Stimulated activated naive CD8-positive, alpha-beta T cell treated with anti-CD3 and anti-CD28 coated beads, Interleukin-15, amount 100 ng/mL, for 72 hours (primary cell): Measurements from ENCODE around the gene CX3CR1.

Experiments
- ATAC-seq: fragments of 150-1000 bp; cut with Tn5 transposase; 2 replicates; pipeline ENCODE4 v1.10.0; 2021; ENCODE audit warnings: mild to moderate bottlenecking, moderate library complexity
- DNase-seq, 2 donors: peaks; one replicate each; pipeline ENCODE4 v3.0.0; 2021 to 2022
- H3K27ac Mint-ChIP-seq, 2 donors: one replicate each; pipeline ENCODE4 v1.8.0; 2022; ENCODE audit warnings: mild to moderate bottlenecking in 2 of 2, mixed read lengths in 2 of 2, moderate library complexity in 2 of 2
- H3K27me3 Mint-ChIP-seq: one replicate; pipeline ENCODE4 v1.8.0; 2022; ENCODE audit warnings: mixed read lengths
- H3K4me1 Mint-ChIP-seq: one replicate; pipeline ENCODE4 v1.8.0; 2022; ENCODE audit warnings: mild to moderate bottlenecking, mixed read lengths
- H3K4me3 Mint-ChIP-seq, 2 donors: one replicate each; pipeline ENCODE4 v1.8.0; 2022; ENCODE audit warnings: mild to moderate bottlenecking in 2 of 2, mixed read lengths in 2 of 2, moderate library complexity in 1 of 2
- H3K9me3 Mint-ChIP-seq, 2 donors: one replicate each; pipeline ENCODE4 v1.8.0; 2022; ENCODE audit warnings: mixed read lengths in 2 of 2

The CX3CR1 gene

GRCh38 chr3:39299279-39299678, 19.4 kb upstream of the CX3CR1 start:
- ATAC-seq = no peak
- no peaks in the 10 kb centered on the region for H3K27me3 Mint-ChIP-seq
- no peak overlapping the region for H3K27ac Mint-ChIP-seq
- H3K4me3 Mint-ChIP-seq = no peak overlapping the region
- H3K9me3 Mint-ChIP-seq = peaks cover 41 to 62% of the 10 kb centered on the region in 2 donors
- DNase-seq = no peak
- peaks cover 17% of the 10 kb centered on the region for H3K4me1 Mint-ChIP-seq

- no peaks in the 10 kb centered on the region for H3K27me3 Mint-ChIP-seq
- H3K4me1 Mint-ChIP-seq = peaks cover 34% of the 10 kb centered on the region
- no peak overlapping the region for H3K4me3 Mint-ChIP-seq
- peak overlapping the region in 1 of 2 donors; percentile 55 for H3K27ac Mint-ChIP-seq
- ATAC-seq = no peak
- peaks cover 24 to 41% of the 10 kb centered on the region in 2 donors for H3K9me3 Mint-ChIP-seq
- no peak for DNase-seq
These were observed 16.6 kb upstream of the CX3CR1 start for GRCh38 chr3:39296197-39297077.

- ATAC-seq = peak; percentile 61
- no peak for DNase-seq
- Mint-ChIP-seq H3K4me1 (peaks cover 42% of the 10 kb centered on the region), H3K4me3 (no peak overlapping the region), H3K27ac (no peak overlapping the region), H3K27me3 (no peaks in the 10 kb centered on the region), H3K9me3 (peaks cover 16 to 30% of the 10 kb centered on the region in 2 donors)
These were observed 15.4 kb upstream of the CX3CR1 start for GRCh38 chr3:39295184-39295775.

- H3K4me3 Mint-ChIP-seq = peak overlapping the region in 1 of 2 donors; percentile 34
- peak overlapping the region; percentile 19 to 98 for H3K27ac Mint-ChIP-seq
- ATAC-seq (peak; percentile 39), DNase-seq (peak in 1 of 2 donors; percentile 17)
- H3K4me1 Mint-ChIP-seq = peaks cover 49% of the 10 kb centered on the region
- no peaks in the 10 kb centered on the region for H3K27me3 Mint-ChIP-seq
- peaks cover 9 to 23% of the 10 kb centered on the region in 2 donors for H3K9me3 Mint-ChIP-seq
These were observed 14.8 kb upstream of the CX3CR1 start for GRCh38 chr3:39294446-39295183.

GRCh38 chr3:39292961-39293360, 13.1 kb upstream of the CX3CR1 start:
- DNase-seq (no peak), ATAC-seq (no peak)
- H3K4me3 Mint-ChIP-seq = no peak overlapping the region
- peaks cover 0 to 7% of the 10 kb centered on the region in 2 donors for H3K9me3 Mint-ChIP-seq
- no peak overlapping the region for H3K27ac Mint-ChIP-seq
- H3K27me3 Mint-ChIP-seq = no peaks in the 10 kb centered on the region
- H3K4me1 Mint-ChIP-seq = peaks cover 61% of the 10 kb centered on the region

GRCh38 chr3:39291903-39292329, 12.1 kb upstream of the CX3CR1 start:
- Mint-ChIP-seq H3K4me3 (no peak overlapping the region), H3K27ac (peak overlapping the region; percentile 13 to 91), H3K9me3 (no peaks in the 10 kb centered on the region), H3K4me1 (peaks cover 62% of the 10 kb centered on the region), H3K27me3 (no peaks in the 10 kb centered on the region)
- peak; percentile 74 to 77 for DNase-seq
- ATAC-seq = peak; percentile 33

- ATAC-seq (no peak), DNase-seq (no peak)
- Mint-ChIP-seq H3K4me1 (peaks cover 54% of the 10 kb centered on the region), H3K27me3 (no peaks in the 10 kb centered on the region), H3K9me3 (no peaks in the 10 kb centered on the region), H3K27ac (peak overlapping the region in 1 of 2 donors; percentile 67), H3K4me3 (no peak overlapping the region)
These were observed 10.4 kb upstream of the CX3CR1 start for GRCh38 chr3:39290255-39290654.

GRCh38 chr3:39289107-39289506, 9.3 kb upstream of the CX3CR1 start:
- Mint-ChIP-seq H3K9me3 (no peaks in the 10 kb centered on the region), H3K27ac (no peak overlapping the region), H3K4me3 (no peak overlapping the region), H3K27me3 (no peaks in the 10 kb centered on the region), H3K4me1 (peaks cover 52% of the 10 kb centered on the region)
- DNase-seq (no peak), ATAC-seq (no peak)

- Mint-ChIP-seq H3K4me3 (no peak overlapping the region), H3K9me3 (no peaks in the 10 kb centered on the region), H3K27me3 (no peaks in the 10 kb centered on the region), H3K27ac (no peak overlapping the region), H3K4me1 (peaks cover 46% of the 10 kb centered on the region)
- ATAC-seq (peak; percentile 99), DNase-seq (peak; percentile 80 to 90)
These were observed 8.5 kb upstream of the CX3CR1 start for GRCh38 chr3:39288300-39288808.

GRCh38 chr3:39287216-39288164, 7.7 kb upstream of the CX3CR1 start:
- H3K27ac Mint-ChIP-seq = no peak overlapping the region
- ATAC-seq = no peak

GRCh38 chr3:39286771-39287170, 6.9 kb upstream of the CX3CR1 start:
- no peaks in the 10 kb centered on the region for H3K9me3 Mint-ChIP-seq
- H3K27ac Mint-ChIP-seq = no peak overlapping the region
- H3K27me3 Mint-ChIP-seq = no peaks in the 10 kb centered on the region
- H3K4me3 Mint-ChIP-seq = no peak overlapping the region
- H3K4me1 Mint-ChIP-seq = peaks cover 42% of the 10 kb centered on the region
- ATAC-seq (no peak), DNase-seq (no peak)

More at GRCh38 chr3:39287216-39288164, 7.7 kb upstream of the CX3CR1 start:
- Mint-ChIP-seq H3K27me3 (no peaks in the 10 kb centered on the region), H3K9me3 (no peaks in the 10 kb centered on the region), H3K4me3 (no peak overlapping the region), H3K4me1 (peaks cover 46% of the 10 kb centered on the region)
- DNase-seq = no peak

GRCh38 chr3:39285332-39285731, 5.5 kb upstream of the CX3CR1 start:
- Mint-ChIP-seq H3K9me3 (no peaks in the 10 kb centered on the region), H3K4me3 (no peak overlapping the region), H3K27me3 (no peaks in the 10 kb centered on the region), H3K4me1 (peaks cover 30% of the 10 kb centered on the region), H3K27ac (peak overlapping the region in 1 of 2 donors; percentile 95)
- DNase-seq (no peak), ATAC-seq (no peak)

GRCh38 chr3:39284457-39284881, 4.6 kb upstream of the CX3CR1 start:
- Mint-ChIP-seq H3K27me3 (no peaks in the 10 kb centered on the region), H3K4me3 (peak overlapping the region in 1 of 2 donors; percentile 6), H3K4me1 (peaks cover 23% of the 10 kb centered on the region), H3K27ac (peak overlapping the region; percentile 95), H3K9me3 (no peaks in the 10 kb centered on the region)
- ATAC-seq (no peak), DNase-seq (no peak)

GRCh38 chr3:39282057-39282456, 2.2 kb upstream of the CX3CR1 start:
- DNase-seq (no peak), ATAC-seq (no peak)
- H3K27me3 Mint-ChIP-seq = no peaks in the 10 kb centered on the region
- H3K9me3 Mint-ChIP-seq = no peaks in the 10 kb centered on the region
- H3K27ac Mint-ChIP-seq = no peak overlapping the region
- no peak overlapping the region for H3K4me3 Mint-ChIP-seq
- peaks cover 19% of the 10 kb centered on the region for H3K4me1 Mint-ChIP-seq
